Activated gamma-delta T cell treated with Interleukin-2 at 50 U/mL for 16 hours (primary cell): ENCODE measurements around the gene MAPK8IP1.
"Not testable (repeated sequence)": the region's sequence is repeated elsewhere in the genome, so short reads cannot be mapped to it uniquely, and the experiment has no call there.

Experiments used
- DNase-seq: peaks from one replicate; pipeline ENCODE4 v3.0.0-alpha.2; 2020

MAPK8IP1 gene

GRCh38 chr11:45890886-45891550, 5.6 kb downstream of the MAPK8IP1 start:
- no peak for DNase-seq

DNA sequence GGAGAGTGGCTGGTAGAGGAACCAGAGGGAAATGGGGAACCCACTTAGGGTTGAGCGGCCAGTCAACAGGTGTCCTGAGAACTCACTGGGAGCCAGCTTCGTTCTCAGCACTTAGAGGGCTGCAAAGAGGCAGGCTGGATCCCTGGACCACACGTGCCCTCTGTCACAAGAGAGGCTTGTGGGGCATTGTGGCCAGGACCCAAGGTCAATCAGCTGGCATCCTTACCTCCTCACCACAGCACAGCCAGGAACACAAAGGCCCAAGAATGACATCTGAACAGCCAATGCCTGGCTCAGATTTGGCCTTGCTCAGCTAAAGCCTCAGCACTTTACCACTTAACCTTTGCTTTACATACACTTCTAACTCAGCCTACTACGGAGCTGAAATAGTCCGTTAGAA, 7.4 kb downstream of the MAPK8IP1 start:
- DNase-seq = no peak

DNA sequence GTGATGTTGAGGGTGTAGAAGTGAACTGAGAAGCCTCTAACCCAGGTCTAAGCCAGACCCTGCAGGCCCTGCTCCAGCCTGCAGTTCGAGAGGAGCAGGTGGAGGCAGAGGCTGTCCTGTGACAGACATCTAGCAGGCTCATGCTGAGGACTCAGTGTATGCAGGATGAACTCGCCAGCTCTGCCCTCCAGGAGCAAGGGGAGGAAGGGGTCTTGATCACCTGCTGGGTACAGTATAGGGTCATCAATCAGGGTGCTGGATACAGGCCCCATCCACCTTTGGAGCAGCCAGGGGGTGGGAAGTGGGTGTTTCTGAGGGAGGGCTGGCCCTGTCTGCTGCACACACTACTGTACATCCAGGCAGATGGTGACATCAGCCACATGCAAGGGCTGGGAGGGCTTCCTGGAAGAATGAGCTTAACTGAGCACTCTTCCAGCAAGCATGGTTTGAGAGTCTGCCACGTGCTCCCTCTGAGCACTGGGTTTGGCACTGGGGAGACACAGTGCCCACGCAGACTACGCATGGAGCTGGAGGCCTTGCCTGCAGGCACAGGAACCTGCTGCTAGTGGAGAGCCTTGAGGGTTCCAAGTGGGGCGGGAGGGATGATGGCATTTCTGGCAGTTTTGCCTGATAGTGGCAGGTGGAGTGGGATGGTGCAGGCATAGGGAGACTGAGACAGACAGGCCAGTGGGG, 9.2 kb downstream of the MAPK8IP1 start:
- no peak for DNase-seq

- DNase-seq = no peak
Observed at GRCh38 chr11:45895553-45896259, 10.3 kb downstream of the MAPK8IP1 start.

GRCh38 chr11:45896422-45896984, 11.1 kb downstream of the MAPK8IP1 start:
- DNase-seq = no peak

DNA sequence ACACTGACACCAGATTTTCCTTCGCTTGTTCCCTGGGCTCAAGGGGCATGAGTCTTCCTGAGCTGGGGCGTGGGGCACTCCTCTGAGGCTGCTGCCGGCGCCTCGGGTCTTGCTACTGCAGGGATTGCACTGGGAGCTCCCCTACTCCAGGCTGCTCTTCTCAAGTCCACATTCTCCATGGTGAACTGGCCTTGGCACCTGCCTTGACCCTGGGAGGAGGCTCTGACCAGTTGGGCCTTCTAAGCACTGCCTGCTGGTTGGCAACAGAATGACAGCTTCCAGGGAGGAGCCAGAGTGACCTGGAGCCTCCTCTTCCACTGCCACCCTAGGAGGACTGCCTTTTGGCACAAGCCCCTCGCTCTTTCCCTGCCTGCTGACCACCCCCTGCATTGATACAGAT, 12.1 kb downstream of the MAPK8IP1 start:
- no peak for DNase-seq

- DNase-seq = no peak
Observed at GRCh38 chr11:45899086-45899447, 13.6 kb downstream of the MAPK8IP1 start.

GRCh38 chr11:45899448-45900174, 14.2 kb downstream of the MAPK8IP1 start:
- peak; percentile 57 for DNase-seq

- not testable (repeated sequence) for DNase-seq
Observed at GRCh38 chr11:45900175-45900800, 14.8 kb downstream of the MAPK8IP1 start.

GRCh38 chr11:45900916-45901617, 15.6 kb downstream of the MAPK8IP1 start:
- no peak for DNase-seq

- no peak for DNase-seq
Observed at GRCh38 chr11:45901626-45902025, 16.2 kb downstream of the MAPK8IP1 start.

- DNase-seq = no peak
Observed at GRCh38 chr11:45902452-45903380, 17.3 kb downstream of the MAPK8IP1 start.

GRCh38 chr11:45904309-45904915, 19.0 kb downstream of the MAPK8IP1 start:
- no peak for DNase-seq

DNA sequence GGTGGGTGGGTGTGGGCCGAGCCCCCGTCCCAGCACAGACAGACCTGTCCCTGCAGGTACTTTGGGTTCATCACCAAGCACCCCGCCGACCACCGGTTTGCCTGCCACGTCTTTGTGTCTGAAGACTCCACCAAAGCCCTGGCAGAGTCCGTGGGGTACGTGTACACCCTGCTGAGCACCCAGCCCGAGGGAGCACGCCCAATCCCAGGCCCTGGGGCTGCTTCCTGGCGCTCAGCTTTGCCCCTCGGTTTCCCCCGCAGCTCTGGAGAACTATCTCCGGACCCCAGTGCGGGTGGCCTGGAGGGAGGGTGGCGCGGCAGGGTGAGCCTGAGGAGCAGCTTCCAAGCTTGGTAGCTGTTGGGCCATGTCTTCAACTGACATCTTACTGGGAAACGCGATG, 19.6 kb downstream of the MAPK8IP1 start:
- DNase-seq = no peak

- DNase-seq = not testable (repeated sequence)
Observed at GRCh38 chr11:45905576-45905975, 20.1 kb downstream of the MAPK8IP1 start.

- DNase-seq = no peak
Observed at GRCh38 chr11:45906096-45906682, 20.7 kb downstream of the MAPK8IP1 start.

DNA sequence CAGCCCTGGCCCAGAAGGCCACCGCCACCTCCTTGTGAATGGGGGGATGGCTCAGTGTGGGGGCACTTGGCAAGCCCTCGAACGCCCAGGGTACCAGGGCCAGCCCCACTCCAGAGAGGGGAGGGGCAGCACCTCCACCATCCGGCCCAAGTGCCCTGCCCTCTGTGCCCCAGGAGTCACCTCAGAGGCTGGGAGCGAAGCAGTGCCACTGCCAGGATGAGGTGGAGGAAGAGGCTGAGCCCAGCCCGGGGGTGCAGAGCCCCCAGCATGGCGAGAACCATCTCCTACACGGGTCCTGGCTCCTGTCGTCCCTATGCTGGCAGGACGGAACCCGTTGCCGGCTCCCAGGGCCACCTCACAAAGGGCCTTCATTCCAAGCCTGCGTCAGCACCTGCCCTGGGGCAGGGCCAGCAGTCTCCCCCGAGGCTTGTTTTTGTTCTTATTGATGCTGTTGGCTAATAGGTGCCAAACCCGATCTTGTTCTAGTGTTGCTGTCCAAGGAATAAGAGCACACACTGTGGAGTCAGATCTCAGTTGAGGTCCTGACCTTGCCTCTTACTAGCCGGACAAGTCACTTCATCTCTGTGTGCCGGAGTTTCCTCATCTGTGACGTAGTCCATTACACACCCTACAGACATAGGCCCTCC, 21.6 kb downstream of the MAPK8IP1 start, which contains the start of gene FREY1:
TSS of gene FREY1 (minus strand) at position 307 of the 647 bp plus-strand sequence. CDS start at position 281, 26 bp downstream.
- DNase-seq = no peak

- DNase-seq = no peak
Observed at GRCh38 chr11:45907911-45908370, 22.5 kb downstream of the MAPK8IP1 start.
